ENCODE results near the gene NSMCE1. TPM values are rescaled to one million over a fixed set of nuclear protein-coding genes. Genes with fewer than 3 reads are reported as not detected.

NSMCE1 gene
- total RNA-seq, 1 experiment from 2014 or later, result 19.3 TPM

DNA sequence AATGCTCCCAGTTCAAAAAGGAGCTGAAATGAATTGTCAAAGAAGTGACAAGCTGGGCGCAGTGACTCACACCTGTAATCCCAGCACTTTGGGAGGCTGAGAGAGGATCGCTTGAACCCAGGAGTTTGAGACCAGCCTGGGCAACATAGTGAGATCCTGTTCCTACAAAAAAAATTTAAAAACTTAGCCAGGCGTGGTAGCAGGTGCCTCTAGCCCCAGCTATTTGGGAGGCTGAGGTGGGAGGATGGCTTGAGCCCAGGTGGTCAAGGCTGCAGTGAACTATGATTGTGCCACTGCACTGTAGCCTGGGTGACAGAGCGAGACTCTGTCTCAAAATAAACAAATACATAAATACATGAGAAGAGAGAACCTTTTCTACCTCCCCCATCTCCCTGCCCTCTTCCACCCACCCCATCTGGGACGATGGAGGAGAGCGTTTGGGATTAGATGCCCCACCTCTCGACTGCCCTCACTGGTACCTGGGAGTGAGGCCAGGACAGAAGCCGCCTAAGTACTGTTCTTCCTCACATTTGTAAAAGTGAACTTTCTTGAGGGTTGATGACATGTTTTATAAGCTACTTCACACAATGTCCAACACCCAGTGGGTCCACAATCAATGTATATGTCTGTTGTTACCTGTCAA is 47.6 kb upstream of the NSMCE1 start:
- H4K20me1 ChIP-seq (ENCODE audit: control insufficient read depth, insufficient read depth, insufficient read length), result peaks cover 2% of the 10 kb centered on the region
- Mint-ChIP-seq H3K27ac (no peak overlapping the region; a peak in 1 of 7 replicates), H3K36me3 (ENCODE audit: insufficient read depth in 1 of 3, low read depth in 3 of 3) (no peaks in the 10 kb centered on the region), H3K27me3 (ENCODE audit: low read depth) (peaks cover 22% of the 10 kb centered on the region), H3K4me1 (peaks cover 20 to 40% of the 10 kb centered on the region in 2 experiments), H3K4me3 (0 out of 5 replicates have a peak overlapping the region, but pooled peaks of 1 of the 2 experiments have one; percentile 93), H3K9me3 (no peaks in the 10 kb centered on the region; a peak in 1 of 5 replicates)
- no peaks in the 10 kb centered on the region for H3K79me1 ChIP-seq (ENCODE audit: insufficient read depth, low read depth, low read length, poor library complexity, severe bottlenecking)
- H4K91ac ChIP-seq (ENCODE audit: insufficient read length, low read depth, low read length), result no peak overlapping the region
- peaks cover 10% of the 10 kb centered on the region for H3K23me2 ChIP-seq (ENCODE audit: insufficient read length, low read depth, low read length, poor library complexity, severe bottlenecking)
- no peak overlapping the region for H3K18ac ChIP-seq (ENCODE audit: insufficient read length, low read depth, low read length)
- H2BK12ac ChIP-seq (ENCODE audit: insufficient read length, low read depth, low read length), result no peak overlapping the region
- H2AFZ ChIP-seq (ENCODE audit: low read length), result no peak overlapping the region
- H2BK15ac ChIP-seq (ENCODE audit: low read depth, low read length), result no peak overlapping the region
- no CpG with 5 or more reads among the region's 8 CpGs for WGBS (ENCODE audit: extremely low coverage, insufficient read length, low lambda C conversion rate)
- no peak overlapping the region for H3K14ac ChIP-seq (ENCODE audit: insufficient read depth, low read length)
- no peak overlapping the region for H3K23ac ChIP-seq (ENCODE audit: insufficient read length, low read depth, low read length)
- no peak overlapping the region for H3T11ph ChIP-seq (ENCODE audit: low read length)
- H3K27ac ChIP-seq (ENCODE audit: insufficient read length, low read depth, low read length), result no peak overlapping the region
- no peak overlapping the region for H4K5ac ChIP-seq (ENCODE audit: insufficient read length, low read depth, low read length)
- no peak overlapping the region for H2BK20ac ChIP-seq (ENCODE audit: low read depth, low read length, poor library complexity, severe bottlenecking)
- no peak overlapping the region for H3K9ac ChIP-seq (ENCODE audit: extremely low read depth, insufficient read length, low read length)
- H3K9me3 ChIP-seq (ENCODE audit: control insufficient read depth, low read depth, low read length), result no peaks in the 10 kb centered on the region
- TF ChIP-seq, protein P1, sequence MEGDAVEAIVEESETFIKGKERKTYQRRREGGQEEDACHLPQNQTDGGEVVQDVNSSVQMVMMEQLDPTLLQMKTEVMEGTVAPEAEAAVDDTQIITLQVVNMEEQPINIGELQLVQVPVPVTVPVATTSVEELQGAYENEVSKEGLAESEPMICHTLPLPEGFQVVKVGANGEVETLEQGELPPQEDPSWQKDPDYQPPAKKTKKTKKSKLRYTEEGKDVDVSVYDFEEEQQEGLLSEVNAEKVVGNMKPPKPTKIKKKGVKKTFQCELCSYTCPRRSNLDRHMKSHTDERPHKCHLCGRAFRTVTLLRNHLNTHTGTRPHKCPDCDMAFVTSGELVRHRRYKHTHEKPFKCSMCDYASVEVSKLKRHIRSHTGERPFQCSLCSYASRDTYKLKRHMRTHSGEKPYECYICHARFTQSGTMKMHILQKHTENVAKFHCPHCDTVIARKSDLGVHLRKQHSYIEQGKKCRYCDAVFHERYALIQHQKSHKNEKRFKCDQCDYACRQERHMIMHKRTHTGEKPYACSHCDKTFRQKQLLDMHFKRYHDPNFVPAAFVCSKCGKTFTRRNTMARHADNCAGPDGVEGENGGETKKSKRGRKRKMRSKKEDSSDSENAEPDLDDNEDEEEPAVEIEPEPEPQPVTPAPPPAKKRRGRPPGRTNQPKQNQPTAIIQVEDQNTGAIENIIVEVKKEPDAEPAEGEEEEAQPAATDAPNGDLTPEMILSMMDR (conservative IDR thresholded peaks at IDR 0.05), result no peak
- no peak overlapping the region for H4K8ac ChIP-seq (replicated peaks; ENCODE audit: insufficient read length, low read depth, low read length)
- H2AK5ac ChIP-seq (ENCODE audit: insufficient read length, low read length), result no peak overlapping the region
- H3K4me1 ChIP-seq (ENCODE audit: insufficient read depth, low read length), result peaks cover 7% of the 10 kb centered on the region; the same call in 1 of the 2 replicates
- peaks cover 2% of the 10 kb centered on the region; the same call in 1 of the 2 replicates for H3K79me2 ChIP-seq (ENCODE audit: insufficient read depth, low read length)
- no peak overlapping the region for H2BK5ac ChIP-seq (ENCODE audit: insufficient read length, low read length)
- H3K4ac ChIP-seq (ENCODE audit: low read depth, low read length), result no peak overlapping the region
- H3K27me3 ChIP-seq (ENCODE audit: insufficient read depth, low read length), result no peaks in the 10 kb centered on the region
- H2BK120ac ChIP-seq (ENCODE audit: low read depth, low read length, poor library complexity, severe bottlenecking), result no peak overlapping the region
- no peak for DNase-seq
- no peak overlapping the region for H3K56ac ChIP-seq (ENCODE audit: insufficient read length, low read depth, low read length)
- H3K4me2 ChIP-seq (ENCODE audit: insufficient read depth, insufficient read length, low read length), result no peak overlapping the region

Data from H9 (cell line).